Stimulated activated CD4-positive, alpha-beta T cell treated with anti-CD3 and anti-CD28 coated beads, Interleukin-1b, Interleukin-23, amount 100 ng/mL, for 24 hours (primary cell): ENCODE results near the gene PFKFB4.
A peak's percentile ranks its signal among the peaks of the same experiment; 100 is the strongest.
"Not testable (repeated sequence)": the region's sequence is repeated elsewhere in the genome, so short reads cannot be mapped to it uniquely, and the experiment has no call there.

ENCODE experiments used
- DNase-seq, 4 experiments: peaks; one replicate each; pipeline ENCODE4 v3.0.0-alpha.2; 2020; ENCODE audit warnings: low read depth in 4 of 4, low spot score in 1 of 4

Gene PFKFB4

GRCh38 chr3:48502728-48503168 is 53.9 kb downstream of the PFKFB4 start:
- no peak for DNase-seq

- no peak for DNase-seq
Measured at GRCh38 chr3:48502121-48502520, 54.5 kb downstream of the PFKFB4 start.

- DNase-seq: no peak
Measured at GRCh38 chr3:48501196-48501595, 55.4 kb downstream of the PFKFB4 start.

- DNase-seq: no peak
Measured at GRCh38 chr3:48500656-48501055, 55.9 kb downstream of the PFKFB4 start.

- no peak for DNase-seq
Measured at GRCh38 chr3:48493203-48493501, 63.5 kb downstream of the PFKFB4 start.

- no peak for DNase-seq
Measured at GRCh38 chr3:48492461-48493202, 64.0 kb downstream of the PFKFB4 start.

GRCh38 chr3:48486952-48487351 is 69.7 kb downstream of the PFKFB4 start:
- DNase-seq: no peak

- not testable (repeated sequence) for DNase-seq
Measured at GRCh38 chr3:48482822-48483221, 73.8 kb downstream of the PFKFB4 start.

- not testable (repeated sequence) for DNase-seq
Measured at GRCh38 chr3:48480891-48481290, 75.7 kb downstream of the PFKFB4 start.

- no peak for DNase-seq
Measured at GRCh38 chr3:48478626-48479555, 77.7 kb downstream of the PFKFB4 start.

GRCh38 chr3:48477959-48478520 is 78.6 kb downstream of the PFKFB4 start:
- DNase-seq: no peak

- no peak for DNase-seq
Measured at GRCh38 chr3:48476426-48477053, 80.1 kb downstream of the PFKFB4 start.

GRCh38 chr3:48475188-48475587 is 81.4 kb downstream of the PFKFB4 start:
- no peak for DNase-seq

- no peak for DNase-seq
Measured at GRCh38 chr3:48474619-48475018, 82.0 kb downstream of the PFKFB4 start.

- not testable (repeated sequence) for DNase-seq
Measured at GRCh38 chr3:48474031-48474430, 82.6 kb downstream of the PFKFB4 start.

GRCh38 chr3:48473617-48473952 is 83.0 kb downstream of the PFKFB4 start:
- no peak for DNase-seq

GRCh38 chr3:48472923-48473616 is 83.5 kb downstream of the PFKFB4 start:
- peak; percentile 78 to 97 (median 86) for DNase-seq

GRCh38 chr3:48472673-48472922 is 84.0 kb downstream of the PFKFB4 start:
- DNase-seq: no peak

- DNase-seq: no peak
Measured at GRCh38 chr3:48470286-48470685, 86.3 kb downstream of the PFKFB4 start.

- no peak for DNase-seq
Measured at GRCh38 chr3:48469046-48469915, 87.3 kb downstream of the PFKFB4 start.
